Mesenchymal stem cell (in vitro differentiated cells and primary cell): ENCODE measurements around the gene CCDC187.
A peak's percentile ranks its signal among the peaks of the same experiment; 100 is the strongest.

Experiments used
- DNase-seq: peaks from one replicate; pipeline ENCODE4 v3.0.0-alpha.2; 2013
- H2AFZ ChIP-seq: one replicate; pipeline ENCODE4 v1.6.1; 2013; ENCODE audit warnings: low read depth, mild to moderate bottlenecking, control low read depth, inconsistent platforms, low read length, moderate library complexity
- H2AK5ac ChIP-seq: 2 replicates; pipeline ENCODE4 v1.6.1; 2013; ENCODE audit warnings: low read length, moderate library complexity, mild to moderate bottlenecking, inconsistent platforms; ENCODE audit not compliant: severe bottlenecking
- H2BK120ac ChIP-seq: one replicate; pipeline ENCODE4 v1.6.1; 2013; ENCODE audit warnings: low read depth, mild to moderate bottlenecking, inconsistent platforms, low read length, moderate library complexity
- H2BK12ac ChIP-seq, 2 experiments: one replicate each; pipeline ENCODE4 v1.6.1; 2013; ENCODE audit warnings: inconsistent platforms in 2 of 2, low read length in 2 of 2, mild to moderate bottlenecking in 2 of 2, moderate library complexity in 2 of 2, control low read depth in 1 of 2
- H2BK15ac ChIP-seq: one replicate; pipeline ENCODE4 v1.6.1; 2013; ENCODE audit warnings: mild to moderate bottlenecking, low read depth, inconsistent platforms; ENCODE audit not compliant: poor library complexity, severe bottlenecking
- H2BK5ac ChIP-seq: 2 replicates; pipeline ENCODE4 v1.6.1; 2013; ENCODE audit warnings: low read depth, mild to moderate bottlenecking, low read length, control low read depth, inconsistent platforms; ENCODE audit not compliant: poor library complexity, severe bottlenecking
- H3K14ac ChIP-seq, 2 experiments: one replicate each; pipeline ENCODE4 v1.6.1; 2013; ENCODE audit warnings: inconsistent platforms in 2 of 2, low read length in 2 of 2, control low read depth in 1 of 2, mild to moderate bottlenecking in 1 of 2, moderate library complexity in 1 of 2
- H3K18ac ChIP-seq, 2 experiments: one replicate each; pipeline ENCODE4 v1.6.1; 2013; ENCODE audit warnings: inconsistent platforms in 2 of 2, low read length in 2 of 2, control low read depth in 1 of 2, low read depth in 1 of 2, mild to moderate bottlenecking in 1 of 2
- H3K23ac ChIP-seq, 2 experiments: one replicate each; pipeline ENCODE4 v1.6.1; 2013; ENCODE audit warnings: inconsistent platforms in 2 of 2, low read length in 2 of 2, mild to moderate bottlenecking in 2 of 2, moderate library complexity in 2 of 2, control low read depth in 1 of 2
- H3K27ac ChIP-seq: 2 replicates; pipeline ENCODE4 v1.5.1; 2013; ENCODE audit warnings: mild to moderate bottlenecking, moderate library complexity, low read length, control low read depth, inconsistent platforms; ENCODE audit not compliant: poor library complexity, severe bottlenecking
- H3K27me3 ChIP-seq, 2 experiments: 2 replicates each; pipeline versions ENCODE4 v1.6.1 to v1.7.0; 2013; ENCODE audit warnings: low read length in 2 of 2, mild to moderate bottlenecking in 2 of 2, moderate library complexity in 2 of 2, control low read depth in 1 of 2, inconsistent platforms in 1 of 2; ENCODE audit not compliant: control insufficient read depth in 1 of 2, insufficient read depth in 1 of 2
- H3K36me3 ChIP-seq, 2 experiments: 2 replicates each; pipeline versions ENCODE4 v1.6.1 to v1.7.0; 2013; ENCODE audit warnings: low read length in 2 of 2, control low read depth in 1 of 2, inconsistent platforms in 1 of 2, low read depth in 1 of 2, mild to moderate bottlenecking in 1 of 2; ENCODE audit not compliant: insufficient read depth in 2 of 2, control insufficient read depth in 1 of 2
- H3K4ac ChIP-seq, 2 experiments: one replicate each; pipeline ENCODE4 v1.6.1; 2013; ENCODE audit warnings: inconsistent platforms in 2 of 2, low read length in 2 of 2, mild to moderate bottlenecking in 2 of 2, moderate library complexity in 2 of 2, control low read depth in 1 of 2, low read depth in 1 of 2
- H3K4me1 ChIP-seq: 2 replicates; pipeline ENCODE4 v1.6.1; 2013; ENCODE audit warnings: low read depth, low read length, control low read depth; ENCODE audit not compliant: control insufficient read depth, insufficient read depth
- H3K4me2 ChIP-seq: 2 replicates; pipeline ENCODE4 v1.6.1; 2013; ENCODE audit warnings: low read length, mild to moderate bottlenecking, inconsistent platforms; ENCODE audit not compliant: poor library complexity, severe bottlenecking
- H3K4me3 ChIP-seq, 2 experiments: 2 replicates each; pipeline versions ENCODE4 v1.5.1 to v1.7.0; 2013; ENCODE audit warnings: low read length in 2 of 2, mild to moderate bottlenecking in 2 of 2, control low read depth in 1 of 2, low read depth in 1 of 2; ENCODE audit not compliant: insufficient read depth in 1 of 2
- H3K79me1 ChIP-seq: replicated peaks from 2 replicates; pipeline ENCODE4 v1.6.1; 2013; ENCODE audit warnings: mild to moderate bottlenecking, control low read depth, low read length, inconsistent platforms; ENCODE audit not compliant: poor library complexity, severe bottlenecking
- H3K9ac ChIP-seq: 2 replicates; pipeline ENCODE4 v1.7.0; 2013; ENCODE audit warnings: mild to moderate bottlenecking, low read length, moderate library complexity
- H3K9me3 ChIP-seq: 2 replicates; pipeline ENCODE4 v1.7.0; 2013; ENCODE audit warnings: mild to moderate bottlenecking, low read length; ENCODE audit not compliant: control insufficient read depth
- H4K8ac ChIP-seq: one replicate; pipeline ENCODE4 v1.6.1; 2013; ENCODE audit warnings: inconsistent platforms, mild to moderate bottlenecking, low read length, moderate library complexity
- H4K91ac ChIP-seq: one replicate; pipeline ENCODE4 v1.6.1; 2013; ENCODE audit warnings: mild to moderate bottlenecking, low read length, inconsistent platforms
- WGBS: methylation state at CpG from one replicate; pipeline ENCODE4 v1.1.7; 2013; ENCODE audit warnings: mixed read lengths; 5-methylcytosine and 5-hydroxymethylcytosine counted together

Gene CCDC187

GRCh38 chr9:136329636-136330405 is 25.9 kb upstream of the CCDC187 start:
- WGBS: 95% methylated on average over 22 of the region's 23 CpGs
- H3K4me1 ChIP-seq: peaks cover 81% of the 10 kb centered on the region
- no peak overlapping the region for H2BK5ac ChIP-seq
- peak overlapping the region in 1 of 2 experiments; percentile 48 for H3K4ac ChIP-seq
- peak overlapping the region; percentile 40 for H3K27ac ChIP-seq
- no peaks in the 10 kb centered on the region for H3K27me3 ChIP-seq
- peak overlapping the region in 1 of 2 experiments; percentile 29 for H2BK12ac ChIP-seq
- no peak for DNase-seq
- peak overlapping the region in 1 of 2 experiments; percentile 96 for H3K4me3 ChIP-seq
- peaks cover 19% of the 10 kb centered on the region for H3K79me1 ChIP-seq
- H3K14ac ChIP-seq: no peak overlapping the region
- H2BK15ac ChIP-seq: no peak overlapping the region
- H3K23ac ChIP-seq: no peak overlapping the region
- peaks cover 0 to 52% of the 10 kb centered on the region in 2 experiments for H3K36me3 ChIP-seq
- no peak overlapping the region for H4K8ac ChIP-seq
- no peaks in the 10 kb centered on the region for H3K9me3 ChIP-seq
- H4K91ac ChIP-seq: peak overlapping the region; percentile 86
- H2BK120ac ChIP-seq: no peak overlapping the region
- H3K4me2 ChIP-seq: peak overlapping the region; percentile 66
- no peak overlapping the region for H3K18ac ChIP-seq
- no peak overlapping the region for H2AFZ ChIP-seq
- H2AK5ac ChIP-seq: no peak overlapping the region
- peak overlapping the region; percentile 91 for H3K9ac ChIP-seq

- peak overlapping the region; percentile 40 for H3K27ac ChIP-seq
- H2BK120ac ChIP-seq: no peak overlapping the region
- peak overlapping the region; percentile 66 for H3K4me2 ChIP-seq
- peak overlapping the region in 1 of 2 experiments; percentile 90 for H3K14ac ChIP-seq
- no peak overlapping the region for H4K8ac ChIP-seq
- no peak overlapping the region for H3K23ac ChIP-seq
- 82% methylated on average over 19 of the region's 19 CpGs for WGBS
- H3K4me1 ChIP-seq: peaks cover 75% of the 10 kb centered on the region
- H4K91ac ChIP-seq: peak overlapping the region; percentile 86
- H3K27me3 ChIP-seq: peaks cover 0 to 3% of the 10 kb centered on the region in 2 experiments
- H2BK5ac ChIP-seq: no peak overlapping the region
- DNase-seq: no peak
- peak overlapping the region; percentile 91 for H3K9ac ChIP-seq
- H3K36me3 ChIP-seq: peaks cover 0 to 46% of the 10 kb centered on the region in 2 experiments
- H3K18ac ChIP-seq: peak overlapping the region; percentile 24 to 79
- H3K4me3 ChIP-seq: peak overlapping the region; percentile 75 to 96
- H3K79me1 ChIP-seq: peaks cover 18% of the 10 kb centered on the region
- no peak overlapping the region for H2AFZ ChIP-seq
- peak overlapping the region; percentile 33 for H2AK5ac ChIP-seq
- peak overlapping the region; percentile 48 to 90 for H3K4ac ChIP-seq
- H3K9me3 ChIP-seq: no peaks in the 10 kb centered on the region
- H2BK15ac ChIP-seq: no peak overlapping the region
- H2BK12ac ChIP-seq: peak overlapping the region in 1 of 2 experiments; percentile 25
These were observed 25.3 kb upstream of the CCDC187 start for GRCh38 chr9:136329211-136329627.

DNA sequence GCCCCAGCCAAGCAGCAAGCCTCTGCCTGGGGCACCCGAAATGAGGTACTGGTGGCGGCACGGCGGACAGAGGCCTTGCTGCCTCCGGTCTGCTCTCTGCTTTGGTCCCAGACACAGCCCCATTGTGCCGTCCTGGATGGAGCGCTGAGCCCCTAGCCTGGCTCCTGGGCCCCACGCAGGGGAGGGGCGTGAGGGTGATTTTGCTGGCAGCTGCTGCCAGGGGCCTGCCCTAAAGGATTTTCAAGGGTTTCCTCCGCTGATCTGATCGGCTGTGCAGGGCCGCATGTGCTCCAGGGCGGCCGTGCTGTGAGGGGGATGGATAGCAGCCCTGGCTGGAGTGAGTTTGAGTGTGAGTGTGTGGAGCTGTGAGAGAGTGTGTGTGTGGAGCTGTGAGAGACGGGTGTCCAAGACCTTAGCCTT is 24.7 kb upstream of the CCDC187 start:
- peak overlapping the region; percentile 84 to 90 for H3K4ac ChIP-seq

DNA sequence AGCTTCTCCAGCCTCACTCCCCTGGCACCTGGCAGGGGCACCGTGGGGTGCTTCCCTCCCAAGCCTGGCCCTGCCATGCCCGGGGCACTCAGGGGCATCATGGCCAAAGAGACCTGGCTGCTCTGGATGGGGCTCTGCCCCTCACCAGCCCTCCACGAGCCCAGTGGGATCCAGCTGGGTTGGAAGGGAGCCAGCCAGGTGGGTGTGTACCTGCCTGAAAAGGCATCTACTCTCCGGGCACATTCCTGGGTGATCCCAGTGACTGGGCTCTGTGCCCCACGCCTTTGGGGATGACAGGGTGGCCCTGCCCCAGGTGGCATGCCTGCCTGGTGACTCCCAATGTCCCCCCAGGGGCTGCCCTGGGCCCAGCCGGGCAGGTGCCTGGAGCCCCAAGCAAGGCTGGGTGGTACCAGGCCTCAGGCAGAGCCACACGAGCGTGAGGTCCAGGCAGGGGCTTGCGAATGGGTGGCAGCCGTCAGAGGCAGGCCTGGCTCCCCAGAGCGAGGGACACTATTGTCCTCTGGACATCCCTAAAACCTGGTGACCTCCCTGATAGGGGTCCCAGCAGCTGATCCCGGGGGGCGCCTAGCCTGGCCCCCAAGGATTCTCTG is 24.2 kb upstream of the CCDC187 start:
- Histone ChIP-seq H2BK120ac (peak overlapping the region; percentile 99), H3K4me1 (peaks cover 65% of the 10 kb centered on the region), H3K18ac (peak overlapping the region; percentile 76), H3K4me3 (peak overlapping the region; percentile 75 to 96), H3K27me3 (peaks cover 0 to 11% of the 10 kb centered on the region in 2 experiments), H3K14ac (peak overlapping the region; percentile 74 to 80), H3K4ac (peak overlapping the region; percentile 84 to 90), H2BK12ac (peak overlapping the region; percentile 48 to 49), H3K9ac (peak overlapping the region; percentile 91), H2BK5ac (no peak overlapping the region), H3K23ac (peak overlapping the region in 1 of 2 experiments; percentile 16), H2AK5ac (peak overlapping the region; percentile 4), H3K79me1 (peaks cover 9% of the 10 kb centered on the region), H4K8ac (peak overlapping the region; percentile 57), H3K27ac (peak overlapping the region; percentile 38), H3K36me3 (peaks cover 0 to 35% of the 10 kb centered on the region in 2 experiments), H3K9me3 (no peaks in the 10 kb centered on the region), H3K4me2 (peak overlapping the region; percentile 66), H2AFZ (no peak overlapping the region), H2BK15ac (peak overlapping the region; percentile 55), H4K91ac (peak overlapping the region; percentile 91)
- DNase-seq: no peak
- 28% methylated on average over 13 of the region's 13 CpGs for WGBS

More for the DNA sequence above, 24.7 kb upstream of the CCDC187 start:
- peaks cover 0 to 40% of the 10 kb centered on the region in 2 experiments for H3K36me3 ChIP-seq
- peak overlapping the region; percentile 40 for H3K27ac ChIP-seq
- H3K27me3 ChIP-seq: peaks cover 0 to 6% of the 10 kb centered on the region in 2 experiments
- H2AK5ac ChIP-seq: no peak overlapping the region
- H2AFZ ChIP-seq: no peak overlapping the region
- H3K18ac ChIP-seq: peak overlapping the region; percentile 76 to 79
- peak overlapping the region; percentile 75 to 96 for H3K4me3 ChIP-seq
- H3K9ac ChIP-seq: peak overlapping the region; percentile 91
- peaks cover 14% of the 10 kb centered on the region for H3K79me1 ChIP-seq
- peak overlapping the region in 1 of 2 experiments; percentile 16 for H3K23ac ChIP-seq
- peak; percentile 57 for DNase-seq
- no peak overlapping the region for H4K8ac ChIP-seq
- peak overlapping the region; percentile 91 for H4K91ac ChIP-seq
- H3K9me3 ChIP-seq: no peaks in the 10 kb centered on the region
- H2BK5ac ChIP-seq: no peak overlapping the region
- no peak overlapping the region for H2BK120ac ChIP-seq
- H2BK12ac ChIP-seq: peak overlapping the region in 1 of 2 experiments; percentile 48
- 9% methylated on average over 15 of the region's 15 CpGs for WGBS
- no peak overlapping the region for H2BK15ac ChIP-seq
- peak overlapping the region; percentile 66 for H3K4me2 ChIP-seq
- peak overlapping the region in 1 of 2 experiments; percentile 90 for H3K14ac ChIP-seq
- peaks cover 70% of the 10 kb centered on the region for H3K4me1 ChIP-seq
